ENCODE results near the gene LGR6.

Gene LGR6

DNA sequence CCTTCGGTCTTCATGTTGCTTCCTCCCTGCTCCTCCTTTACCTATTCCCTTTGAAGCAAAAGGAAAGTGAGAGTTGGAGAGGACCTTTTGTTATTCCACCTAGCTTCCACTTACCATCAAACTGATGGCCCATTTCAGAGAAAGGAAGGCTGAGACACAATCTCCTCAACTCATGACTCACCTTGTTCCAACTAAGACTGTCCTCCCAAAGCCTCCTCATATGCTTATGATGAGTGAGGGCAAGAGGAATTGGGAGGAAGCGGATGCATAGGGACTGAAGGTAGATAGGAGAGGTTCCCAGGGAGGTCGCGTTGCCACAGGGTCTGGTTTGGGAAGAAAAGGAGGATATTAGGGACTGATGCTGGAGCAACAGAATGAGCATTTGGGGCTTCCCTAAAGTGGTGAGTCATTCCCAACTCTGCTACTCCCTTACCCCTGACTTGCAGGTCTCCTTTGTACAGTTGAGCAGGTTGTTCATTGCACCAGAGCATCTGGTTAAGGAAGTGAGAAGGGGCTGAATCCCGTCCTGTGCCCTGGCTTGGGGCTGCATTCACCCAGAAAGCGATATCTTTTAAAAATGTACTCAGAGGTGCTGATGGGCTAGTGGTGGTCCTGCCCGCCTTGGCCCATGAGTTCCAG lies 35.0 kb downstream of the LGR6 start:
- no peak overlapping the region for H3K4me3 ChIP-seq (ENCODE audit: low read depth, low read length)
- TF ChIP-seq, protein P1, sequence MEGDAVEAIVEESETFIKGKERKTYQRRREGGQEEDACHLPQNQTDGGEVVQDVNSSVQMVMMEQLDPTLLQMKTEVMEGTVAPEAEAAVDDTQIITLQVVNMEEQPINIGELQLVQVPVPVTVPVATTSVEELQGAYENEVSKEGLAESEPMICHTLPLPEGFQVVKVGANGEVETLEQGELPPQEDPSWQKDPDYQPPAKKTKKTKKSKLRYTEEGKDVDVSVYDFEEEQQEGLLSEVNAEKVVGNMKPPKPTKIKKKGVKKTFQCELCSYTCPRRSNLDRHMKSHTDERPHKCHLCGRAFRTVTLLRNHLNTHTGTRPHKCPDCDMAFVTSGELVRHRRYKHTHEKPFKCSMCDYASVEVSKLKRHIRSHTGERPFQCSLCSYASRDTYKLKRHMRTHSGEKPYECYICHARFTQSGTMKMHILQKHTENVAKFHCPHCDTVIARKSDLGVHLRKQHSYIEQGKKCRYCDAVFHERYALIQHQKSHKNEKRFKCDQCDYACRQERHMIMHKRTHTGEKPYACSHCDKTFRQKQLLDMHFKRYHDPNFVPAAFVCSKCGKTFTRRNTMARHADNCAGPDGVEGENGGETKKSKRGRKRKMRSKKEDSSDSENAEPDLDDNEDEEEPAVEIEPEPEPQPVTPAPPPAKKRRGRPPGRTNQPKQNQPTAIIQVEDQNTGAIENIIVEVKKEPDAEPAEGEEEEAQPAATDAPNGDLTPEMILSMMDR (conservative IDR thresholded peaks at IDR 0.05; ENCODE audit: low read depth, low read length), result no peak
- no peak for DNase-seq (ENCODE audit: low read depth)

DNA sequence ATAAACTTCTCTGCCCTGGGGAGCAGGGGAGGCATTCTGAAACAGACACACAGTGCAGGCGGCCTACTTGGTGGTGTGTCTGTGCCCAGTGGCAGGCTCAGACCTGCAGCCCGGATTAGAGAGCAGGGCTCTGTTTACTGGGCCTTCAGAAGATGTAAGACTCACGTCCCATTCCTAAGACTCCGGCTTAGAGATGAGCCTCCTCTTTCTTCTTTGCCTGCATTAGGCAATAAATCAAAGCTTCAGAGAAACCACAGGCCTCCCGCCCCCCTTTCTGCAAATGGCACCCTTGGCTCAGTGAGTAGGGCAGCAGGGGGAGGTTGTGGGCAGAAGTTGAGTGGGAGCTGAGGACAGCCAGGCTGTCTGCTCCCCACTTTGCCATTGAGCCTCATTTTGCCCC lies 35.8 kb downstream of the LGR6 start:
- TF ChIP-seq, protein P1 (conservative IDR thresholded peaks at IDR 0.05; ENCODE audit: low read depth, low read length), result no peak
- no peak overlapping the region for H3K4me3 ChIP-seq (ENCODE audit: low read depth, low read length)
- DNase-seq (ENCODE audit: low read depth), result no peak

DNA sequence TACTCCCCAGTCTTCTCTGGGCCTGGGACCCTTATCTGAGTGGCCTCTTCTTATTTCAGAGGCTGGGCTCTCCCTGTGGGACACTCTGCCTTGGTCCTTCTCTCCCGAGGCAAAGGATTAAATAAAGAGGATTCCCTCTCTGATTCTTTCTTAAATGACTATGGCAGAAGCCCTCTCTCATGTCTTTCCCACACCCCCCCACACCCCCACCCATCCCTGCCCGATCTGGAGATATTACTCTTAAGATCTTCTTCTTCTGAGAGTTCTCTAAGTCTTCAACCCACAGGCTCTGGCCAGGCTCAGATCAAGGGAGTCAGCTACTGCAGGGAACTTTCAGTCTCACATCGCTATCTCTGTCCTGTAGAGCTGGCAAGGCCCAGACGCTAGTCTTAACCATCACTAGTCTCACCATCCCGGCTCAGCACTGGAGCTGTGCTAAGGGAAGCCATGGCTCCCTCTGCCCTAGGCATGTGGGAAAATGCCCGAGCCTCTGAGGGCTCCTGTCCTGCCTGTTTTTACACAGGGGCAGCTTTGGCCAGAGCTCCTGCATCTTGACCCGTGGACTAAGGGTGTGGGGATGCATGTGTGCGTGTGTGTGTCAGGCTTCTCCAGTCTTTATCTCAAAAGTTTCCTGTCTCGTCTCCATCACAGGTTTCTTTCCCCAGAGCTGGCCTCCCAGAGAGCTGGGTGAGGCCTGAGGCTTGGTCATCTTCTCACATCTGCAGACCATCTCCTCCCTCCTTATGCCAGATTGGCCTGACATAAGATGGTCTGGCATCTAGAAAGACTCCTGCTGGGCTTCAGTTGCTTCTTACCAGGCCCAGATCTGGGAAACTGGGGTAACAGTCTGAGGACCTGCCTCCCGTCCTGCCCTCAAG lies 36.7 kb downstream of the LGR6 start:
- TF ChIP-seq, protein P1 (conservative IDR thresholded peaks at IDR 0.05; ENCODE audit: low read depth, low read length), result no peak
- no peak for DNase-seq (ENCODE audit: low read depth)
- no peak overlapping the region for H3K4me3 ChIP-seq (ENCODE audit: low read depth, low read length)

DNA sequence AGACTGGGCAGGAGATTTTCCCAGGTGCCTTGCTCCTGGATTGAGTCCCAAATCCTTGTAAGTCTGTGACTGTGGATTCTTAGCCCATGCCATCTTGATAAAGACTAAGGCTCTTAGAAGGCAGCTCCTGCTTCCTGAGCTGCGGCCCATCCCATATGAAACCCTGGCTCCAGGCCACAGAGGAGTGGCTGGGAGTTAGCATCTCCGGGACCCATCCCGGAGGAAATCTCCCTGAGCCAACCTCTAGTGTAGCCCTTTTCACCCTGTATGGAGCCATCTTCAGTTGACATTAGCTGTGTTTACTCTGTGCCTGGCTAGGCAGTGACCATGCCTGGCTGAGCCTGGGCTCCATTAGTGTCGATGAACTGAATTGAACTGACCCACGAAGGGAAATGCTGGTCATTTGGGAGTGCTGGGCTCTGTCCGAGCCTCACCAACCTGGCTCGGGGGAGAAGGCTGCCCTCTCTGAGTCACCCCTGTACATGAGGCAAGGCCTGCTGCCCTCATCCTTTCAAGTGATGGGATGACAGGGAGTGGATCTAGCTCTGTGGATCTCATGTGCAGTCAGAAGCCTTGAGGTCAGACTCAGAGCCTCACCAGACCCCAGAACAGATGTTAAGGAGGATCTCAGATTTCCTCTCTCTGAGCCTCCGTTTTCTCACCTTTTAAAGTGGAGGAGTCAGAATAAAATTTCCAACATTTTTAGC lies 37.5 kb downstream of the LGR6 start:
- TF ChIP-seq, protein P1 (conservative IDR thresholded peaks at IDR 0.05; ENCODE audit: low read depth, low read length), result no peak
- no peak for DNase-seq (ENCODE audit: low read depth)
- H3K4me3 ChIP-seq (ENCODE audit: low read depth, low read length), result no peak overlapping the region

DNA sequence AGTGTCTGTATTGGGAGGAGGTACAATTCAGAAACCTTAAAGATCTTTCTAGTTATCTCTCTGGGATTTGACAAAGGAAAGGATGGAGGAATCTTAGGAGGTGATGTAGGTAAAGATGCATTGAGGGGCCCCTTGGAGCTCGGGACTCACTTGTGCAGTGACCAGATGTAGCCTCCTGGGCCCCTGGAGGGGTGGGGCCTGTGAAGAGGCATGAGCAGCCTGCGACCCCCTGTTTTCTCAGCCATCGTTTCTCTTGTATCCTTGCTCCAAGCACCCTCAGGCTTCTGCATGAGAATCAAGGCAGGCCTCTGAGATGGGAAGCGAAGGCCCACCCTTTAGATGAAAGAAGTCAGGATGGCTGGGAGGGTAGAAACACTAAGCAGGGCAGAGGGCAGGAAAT lies 39.6 kb downstream of the LGR6 start:
- no peak for DNase-seq (ENCODE audit: low read depth)
- TF ChIP-seq, protein P1 (conservative IDR thresholded peaks at IDR 0.05; ENCODE audit: low read depth, low read length), result no peak
- H3K4me3 ChIP-seq (ENCODE audit: low read depth, low read length), result no peak overlapping the region

DNA sequence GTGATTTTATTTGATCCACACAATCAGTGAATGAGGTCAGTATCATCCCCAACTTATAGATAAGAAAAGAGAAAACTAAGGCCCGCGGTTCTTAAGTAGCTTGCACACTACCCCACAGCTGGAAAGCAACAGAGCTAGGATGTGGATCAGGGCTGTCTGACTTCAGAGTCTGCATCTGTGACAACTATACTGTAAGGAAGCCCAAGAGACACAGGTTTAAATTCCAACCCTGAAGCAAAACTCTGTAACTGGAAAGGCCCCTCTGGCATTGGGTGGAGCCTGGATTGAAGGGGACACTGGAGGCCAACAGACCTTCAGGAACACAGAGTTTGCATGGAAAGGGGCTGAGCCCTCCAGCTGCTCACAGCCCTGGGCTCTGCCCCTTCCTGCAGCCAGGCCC lies 40.2 kb downstream of the LGR6 start:
- DNase-seq (ENCODE audit: low read depth), result no peak
- no peak overlapping the region for H3K4me3 ChIP-seq (ENCODE audit: low read depth, low read length)
- TF ChIP-seq, protein P1 (conservative IDR thresholded peaks at IDR 0.05; ENCODE audit: low read depth, low read length), result no peak

Data from choroid plexus epithelial cell (primary cell).